Mesenteric fat pad (tissue), 1 donor: ENCODE data around the gene SYT17. TPM values are rescaled to one million over a fixed set of nuclear protein-coding genes. Genes with fewer than 3 reads are reported as not detected.

Experiments
- DNase-seq: peaks from one replicate; pipeline ENCODE4 v3.0.0-alpha.2; 2020; ENCODE audit warnings: low spot score
- total RNA-seq: library from RNA; stranded (reverse); fragmentation: NEBNext Ultra II Directional; extraction: Animal tissue kit (Norgen Biotek cat#: 25700); gene quantifications from one replicate; pipeline ENCODE4 v1.2.1, GENCODE V29; 2021
- donor health status: DM: yes; HTN: yes; CAD: no.

Gene SYT17
- total RNA-seq, 1 donor from 2014 or later = 1.1 TPM

GRCh38 chr16:19294156-19294649 lies 126.2 kb downstream of the SYT17 start:
- no peak for DNase-seq

DNA sequence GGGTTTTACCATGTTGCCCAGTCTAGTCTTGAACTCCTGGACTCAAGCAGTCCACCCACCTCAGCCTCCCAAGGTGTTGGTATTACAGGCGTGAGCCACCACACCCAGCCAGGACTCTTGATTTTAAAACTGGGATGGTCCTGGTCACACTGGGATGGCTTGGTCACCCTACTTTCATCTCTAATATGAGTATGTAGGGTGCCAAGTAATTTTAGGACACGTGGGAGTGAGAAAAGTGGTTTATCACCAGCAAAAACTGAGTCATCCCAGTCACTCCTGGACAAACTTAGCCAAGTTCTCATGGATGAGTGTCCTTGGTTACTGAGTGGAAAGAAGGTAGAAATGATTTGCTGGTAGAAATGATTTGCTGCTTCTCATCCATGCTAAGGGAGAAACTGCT lies 127.4 kb downstream of the SYT17 start:
- no peak for DNase-seq

DNA sequence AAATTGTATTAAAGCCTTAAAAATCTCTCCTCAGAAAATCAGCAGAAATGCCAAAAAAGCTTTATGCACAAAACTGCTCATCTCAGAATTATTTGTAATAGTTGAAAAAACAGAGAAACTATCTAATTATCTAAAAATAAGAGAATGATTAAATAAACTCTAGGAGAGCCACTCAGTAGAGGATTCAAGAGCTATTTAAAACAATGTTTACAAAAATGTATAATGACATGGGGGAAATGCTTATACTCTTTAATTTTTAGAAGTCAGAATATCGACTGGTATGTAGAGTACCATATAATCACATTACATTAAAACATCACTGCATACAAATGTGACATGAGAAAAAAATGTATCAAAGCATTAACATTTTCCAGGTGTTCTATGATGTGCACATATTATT lies 129.4 kb downstream of the SYT17 start:
- DNase-seq = no peak

DNA sequence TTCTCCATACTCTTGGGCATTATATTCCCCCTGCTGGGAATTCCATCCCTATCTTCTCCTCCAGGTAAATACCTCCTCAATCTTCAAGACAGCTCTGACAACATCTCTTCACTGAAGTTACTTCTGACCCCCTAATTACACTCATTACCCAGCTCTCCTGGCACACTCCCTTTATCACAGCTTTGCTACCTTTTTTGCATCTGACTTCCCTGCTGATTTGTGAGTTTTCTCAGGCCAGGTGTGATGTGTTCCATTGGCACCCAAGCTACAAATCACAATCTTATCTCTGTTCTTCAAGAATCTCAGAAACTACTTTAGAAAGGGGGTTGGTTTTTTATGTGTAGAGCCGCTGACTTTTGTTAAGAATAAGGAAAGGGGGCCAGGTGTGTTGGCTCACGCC lies 131.5 kb downstream of the SYT17 start:
- DNase-seq = no peak

GRCh38 chr16:19301931-19302330 lies 133.9 kb downstream of the SYT17 start:
- DNase-seq = no peak

- DNase-seq = no peak
Observed at GRCh38 chr16:19304750-19305149, 136.7 kb downstream of the SYT17 start.

DNA sequence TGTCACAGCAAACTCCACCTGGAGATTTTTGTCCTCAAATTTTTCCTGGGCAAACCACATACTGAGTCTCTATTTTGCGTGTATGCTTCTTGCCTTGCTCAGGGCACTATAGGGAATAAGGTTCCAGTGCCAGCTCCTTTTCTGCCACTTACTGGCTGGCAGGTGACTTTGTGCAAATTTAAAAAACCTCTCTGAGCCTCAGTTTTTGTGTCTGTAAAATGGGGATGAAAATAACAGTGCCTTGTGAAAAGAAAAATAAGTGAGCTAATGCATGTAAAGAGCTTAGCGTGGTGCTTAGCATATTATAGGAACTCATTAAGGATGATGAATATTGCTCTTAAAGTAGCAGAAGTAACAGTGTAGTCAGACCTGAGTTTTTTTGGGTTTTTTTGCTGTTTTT lies 137.4 kb downstream of the SYT17 start:
- DNase-seq = no peak

DNA sequence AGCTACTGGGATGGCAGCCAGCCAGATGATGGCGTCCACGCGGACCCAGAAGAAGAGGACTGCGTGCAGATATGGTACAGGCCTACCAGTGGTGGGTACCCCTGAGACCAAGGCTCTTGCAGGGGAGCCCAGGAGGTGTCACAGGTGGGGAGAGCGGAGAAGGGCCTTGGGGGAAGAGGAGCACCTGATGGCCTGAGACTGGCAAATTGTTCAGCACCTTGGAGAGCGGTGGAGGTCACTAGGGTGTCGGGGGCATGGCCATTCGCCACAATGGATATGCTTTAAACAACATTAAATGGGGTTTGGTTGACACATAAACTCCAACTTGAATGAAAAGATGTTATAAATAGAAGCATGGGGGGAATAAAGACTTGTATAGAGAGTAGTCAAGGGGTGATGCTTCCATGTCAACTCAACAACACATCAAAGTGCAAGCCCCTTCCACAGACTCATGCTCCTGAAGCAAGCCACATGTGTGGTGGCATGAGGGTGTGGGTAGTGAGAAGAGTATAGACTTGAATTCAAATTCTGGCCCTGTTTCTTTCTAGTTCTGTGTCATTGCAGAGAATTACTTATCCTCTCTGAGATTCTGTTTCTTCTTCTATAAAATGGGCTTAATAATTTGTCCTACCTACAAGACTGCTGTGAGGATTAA lies 139.7 kb downstream of the SYT17 start:
- DNase-seq = no peak

DNA sequence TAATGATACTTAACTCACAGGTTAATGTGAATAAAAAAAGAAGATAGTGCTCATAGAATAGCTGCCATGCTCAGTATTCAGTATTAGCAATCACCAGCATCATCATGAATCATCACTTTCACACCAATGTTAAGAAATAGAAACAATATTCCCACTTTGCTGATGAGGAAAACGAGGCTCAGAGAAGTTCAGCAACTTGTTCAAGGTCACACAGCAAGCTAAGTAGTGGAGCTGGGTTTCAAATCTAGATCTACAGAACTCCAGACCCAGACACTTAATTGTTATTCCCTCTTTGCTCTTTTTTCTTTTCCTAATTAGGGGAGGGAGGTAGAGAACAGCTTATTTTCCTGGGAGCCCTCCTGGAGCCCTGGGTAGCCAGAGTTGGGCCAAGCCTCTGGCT lies 140.4 kb downstream of the SYT17 start:
- DNase-seq = no peak

DNA sequence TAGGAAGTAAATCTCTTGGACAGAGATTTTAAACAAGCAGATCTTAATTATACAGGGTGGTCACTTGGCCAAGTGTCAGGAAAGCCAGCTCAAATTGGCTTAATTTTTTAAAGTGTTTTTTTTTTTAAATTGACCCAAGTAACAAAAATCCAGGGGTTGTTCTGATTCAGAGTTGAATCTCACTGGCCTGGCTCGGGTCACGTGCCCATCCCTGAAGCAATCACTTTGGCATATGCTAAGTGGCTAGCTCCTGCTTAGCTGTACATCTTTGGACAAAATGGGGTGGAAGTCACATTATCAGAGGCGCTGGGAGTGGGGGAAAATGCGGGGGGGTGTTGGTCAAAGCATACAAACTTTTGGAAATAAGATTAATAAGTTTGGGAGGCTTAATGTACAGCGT lies 141.1 kb downstream of the SYT17 start:
- no peak for DNase-seq

DNA sequence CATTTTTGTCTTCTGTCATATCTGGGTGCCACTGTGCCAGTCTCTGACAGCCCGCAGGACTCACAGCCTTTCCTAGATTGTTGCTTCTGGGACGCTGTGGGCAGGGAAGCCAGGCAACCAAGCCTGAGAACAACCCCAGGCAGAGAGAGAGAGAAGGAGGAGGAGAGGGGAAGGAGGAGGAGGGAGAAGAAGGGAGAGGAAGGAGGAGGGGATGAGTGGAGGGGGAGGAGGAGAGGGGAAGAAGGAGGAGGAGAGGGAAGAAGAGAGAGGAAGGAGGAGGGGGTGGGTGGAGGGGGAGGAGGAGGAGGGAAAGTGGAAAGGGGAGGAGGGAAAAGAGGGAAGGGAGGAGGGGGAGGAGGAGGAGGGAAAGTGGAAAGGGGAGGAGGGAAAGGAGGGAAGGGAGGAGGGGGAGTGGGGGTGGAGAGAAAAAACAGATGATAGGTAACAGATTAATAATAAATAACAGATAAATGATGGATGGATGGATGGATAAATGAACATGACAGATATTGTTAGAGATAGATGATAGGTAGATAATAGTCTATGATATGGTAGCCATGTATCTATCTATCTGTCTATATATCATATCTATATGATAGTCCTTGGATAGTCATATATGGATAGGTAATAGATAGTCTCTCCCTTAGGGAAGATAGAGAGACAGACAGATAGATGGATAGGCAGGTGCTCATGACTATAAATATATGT lies 146.8 kb downstream of the SYT17 start:
- DNase-seq = no peak

- no peak for DNase-seq
Observed at GRCh38 chr16:19315889-19316433, 147.9 kb downstream of the SYT17 start.

DNA sequence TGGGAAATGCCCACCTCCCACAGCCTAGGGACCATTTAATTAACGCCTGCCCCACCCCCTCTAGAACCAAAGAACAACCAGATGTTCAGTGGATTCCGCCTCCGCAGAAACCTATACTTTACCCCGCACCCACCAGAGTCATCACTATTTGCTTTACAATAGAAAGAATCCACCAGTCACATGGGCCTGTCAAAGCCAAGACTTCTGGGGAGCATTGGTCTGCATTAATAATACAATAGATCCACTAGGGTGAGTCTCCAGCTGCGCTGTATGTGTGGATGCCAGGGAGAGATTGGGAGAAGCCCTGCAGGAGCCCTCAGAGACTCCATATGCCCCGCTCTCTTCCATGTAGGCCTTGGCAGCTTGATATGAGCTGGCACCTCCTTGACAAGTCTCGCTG lies 148.8 kb downstream of the SYT17 start:
- DNase-seq = no peak

Other genes with a start within 250 kb of the SYT17 start
- 68.1 TPM for gene SMG1, start 241.8 kb upstream of the SYT17 start, total RNA-seq
- 3.2 TPM for gene TMC7, start 184.3 kb upstream of the SYT17 start, total RNA-seq
- 11.3 TPM for gene COQ7, start 100.6 kb upstream of the SYT17 start, total RNA-seq
- gene ITPRIPL2, start 54.3 kb upstream of the SYT17 start, total RNA-seq = 89.8 TPM
- gene CLEC19A, start 117.5 kb downstream of the SYT17 start, total RNA-seq = not detected
- 0.26 TPM for gene TMC5, start 249.6 kb downstream of the SYT17 start, total RNA-seq